ENCODE results near the gene NUP85. TPM values are rescaled to one million over a fixed set of nuclear protein-coding genes. Genes with fewer than 3 reads are reported as not detected.

NUP85 gene
- total and polyA plus RNA-seq, 4 donors: 15.2 to 36.3 (median 29.5) TPM

- TF ChIP-seq, protein P1, sequence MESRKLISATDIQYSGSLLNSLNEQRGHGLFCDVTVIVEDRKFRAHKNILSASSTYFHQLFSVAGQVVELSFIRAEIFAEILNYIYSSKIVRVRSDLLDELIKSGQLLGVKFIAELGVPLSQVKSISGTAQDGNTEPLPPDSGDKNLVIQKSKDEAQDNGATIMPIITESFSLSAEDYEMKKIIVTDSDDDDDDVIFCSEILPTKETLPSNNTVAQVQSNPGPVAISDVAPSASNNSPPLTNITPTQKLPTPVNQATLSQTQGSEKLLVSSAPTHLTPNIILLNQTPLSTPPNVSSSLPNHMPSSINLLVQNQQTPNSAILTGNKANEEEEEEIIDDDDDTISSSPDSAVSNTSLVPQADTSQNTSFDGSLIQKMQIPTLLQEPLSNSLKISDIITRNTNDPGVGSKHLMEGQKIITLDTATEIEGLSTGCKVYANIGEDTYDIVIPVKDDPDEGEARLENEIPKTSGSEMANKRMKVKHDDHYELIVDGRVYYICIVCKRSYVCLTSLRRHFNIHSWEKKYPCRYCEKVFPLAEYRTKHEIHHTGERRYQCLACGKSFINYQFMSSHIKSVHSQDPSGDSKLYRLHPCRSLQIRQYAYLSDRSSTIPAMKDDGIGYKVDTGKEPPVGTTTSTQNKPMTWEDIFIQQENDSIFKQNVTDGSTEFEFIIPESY (IDR thresholded peaks at IDR 0.05): no peak
- TF ChIP-seq FOXA1 (IDR thresholded peaks at IDR 0.05): no peak
Measured at GRCh38 chr17:75207760-75208159, 2.3 kb downstream of the NUP85 start (continued).

GRCh38 chr17:75208161-75208560, 2.7 kb downstream of the NUP85 start:
- no peak overlapping the region for H3K4me3 ChIP-seq (ENCODE audit: low read depth in 1 of 3, low read length in 3 of 3)
- TF ChIP-seq RXRA (IDR thresholded peaks at IDR 0.05) (no peak), FOXA2 (IDR thresholded peaks at IDR 0.05) (no peak), RAD21 (IDR thresholded peaks at IDR 0.05) (no peak), HNF4G (IDR thresholded peaks at IDR 0.05) (no peak), TAF1 (conservative IDR thresholded peaks at IDR 0.05) (no peak), GABPA (IDR thresholded peaks at IDR 0.05 in 1 of 2, conservative IDR thresholded peaks at IDR 0.05 in 1 of 2) (no peak), HNF4A (conservative IDR thresholded peaks at IDR 0.05) (no peak), JUND (IDR thresholded peaks at IDR 0.05) (no peak), YY1 (IDR thresholded peaks at IDR 0.05) (no peak), REST (IDR thresholded peaks at IDR 0.05) (no peak)
- TF ChIP-seq, protein P1 (IDR thresholded peaks at IDR 0.05): no peak
- TF ChIP-seq, protein P2, sequence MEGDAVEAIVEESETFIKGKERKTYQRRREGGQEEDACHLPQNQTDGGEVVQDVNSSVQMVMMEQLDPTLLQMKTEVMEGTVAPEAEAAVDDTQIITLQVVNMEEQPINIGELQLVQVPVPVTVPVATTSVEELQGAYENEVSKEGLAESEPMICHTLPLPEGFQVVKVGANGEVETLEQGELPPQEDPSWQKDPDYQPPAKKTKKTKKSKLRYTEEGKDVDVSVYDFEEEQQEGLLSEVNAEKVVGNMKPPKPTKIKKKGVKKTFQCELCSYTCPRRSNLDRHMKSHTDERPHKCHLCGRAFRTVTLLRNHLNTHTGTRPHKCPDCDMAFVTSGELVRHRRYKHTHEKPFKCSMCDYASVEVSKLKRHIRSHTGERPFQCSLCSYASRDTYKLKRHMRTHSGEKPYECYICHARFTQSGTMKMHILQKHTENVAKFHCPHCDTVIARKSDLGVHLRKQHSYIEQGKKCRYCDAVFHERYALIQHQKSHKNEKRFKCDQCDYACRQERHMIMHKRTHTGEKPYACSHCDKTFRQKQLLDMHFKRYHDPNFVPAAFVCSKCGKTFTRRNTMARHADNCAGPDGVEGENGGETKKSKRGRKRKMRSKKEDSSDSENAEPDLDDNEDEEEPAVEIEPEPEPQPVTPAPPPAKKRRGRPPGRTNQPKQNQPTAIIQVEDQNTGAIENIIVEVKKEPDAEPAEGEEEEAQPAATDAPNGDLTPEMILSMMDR (IDR thresholded peaks at IDR 0.05; ENCODE audit: low read depth, low read length, missing input control): no peak
- H3K27me3 ChIP-seq (ENCODE audit: control insufficient read depth in 4 of 4, insufficient read depth in 4 of 4, low read length in 3 of 4): no peaks in the 10 kb centered on the region
- H3K4me1 ChIP-seq (ENCODE audit: control insufficient read depth in 4 of 4, insufficient read depth in 4 of 4, low read length in 3 of 4): peaks cover 8 to 30% (median 19%) of the 10 kb centered on the region in 4 donors
- peaks cover 12 to 27% (median 20%) of the 10 kb centered on the region in 4 donors for H3K36me3 ChIP-seq (ENCODE audit: control insufficient read depth in 4 of 4, insufficient read depth in 3 of 4, low read depth in 1 of 4, low read length in 3 of 4)
- DNase-seq (ENCODE audit: low spot score): no peak
- 68% methylated on average over 9 of the region's 9 CpGs for WGBS
- no peaks in the 10 kb centered on the region for H3K9me3 ChIP-seq (ENCODE audit: control insufficient read depth in 4 of 4, low read length in 3 of 4)
- H3K27ac ChIP-seq (ENCODE audit: low read depth in 1 of 2, low read length in 2 of 2): peak overlapping the region in 1 of 2 donors; percentile 7
- H3K9ac ChIP-seq (ENCODE audit: low read depth in 1 of 2, low read length in 2 of 2): no peak overlapping the region

Data from liver (tissue), 9 donors.